Skeletal muscle tissue (tissue), 4 donors: ENCODE data around the gene CLBA1. TPM values are rescaled to one million over a fixed set of nuclear protein-coding genes. Genes with fewer than 3 reads are reported as not detected.
A peak's percentile ranks its signal among the peaks of the same experiment; 100 is the strongest.

Source experiments
- H3K27ac ChIP-seq: one replicate; pipeline ENCODE4 v1.7.0; 2013; ENCODE audit warnings: mild to moderate bottlenecking, low read depth, low read length, inconsistent platforms
- H3K27me3 ChIP-seq, 3 donors: one replicate each; pipeline ENCODE4 v1.7.0; 2013; ENCODE audit warnings: low read length in 3 of 3; ENCODE audit not compliant: control insufficient read depth in 3 of 3, insufficient read depth in 3 of 3
- H3K36me3 ChIP-seq, 3 donors: one replicate each; pipeline ENCODE4 v1.7.0; 2013; ENCODE audit warnings: low read length in 3 of 3; ENCODE audit not compliant: control insufficient read depth in 3 of 3, insufficient read depth in 3 of 3
- H3K4me1 ChIP-seq, 3 donors: one replicate each; pipeline ENCODE4 v1.7.0; 2013; ENCODE audit warnings: low read length in 3 of 3, mild to moderate bottlenecking in 3 of 3; ENCODE audit not compliant: control insufficient read depth in 3 of 3, insufficient read depth in 3 of 3
- H3K4me3 ChIP-seq, 3 donors: one replicate each; pipeline ENCODE4 v1.7.0; 2013; ENCODE audit warnings: low read length in 3 of 3
- H3K9ac ChIP-seq, 3 donors: one replicate each; pipeline ENCODE4 v1.7.0; 2013; ENCODE audit warnings: low read length in 3 of 3, mild to moderate bottlenecking in 3 of 3, moderate library complexity in 2 of 3, low read depth in 1 of 3
- H3K9me3 ChIP-seq, 3 donors: one replicate each; pipeline ENCODE4 v1.7.0; 2013; ENCODE audit warnings: low read length in 3 of 3; ENCODE audit not compliant: control insufficient read depth in 3 of 3
- total RNA-seq: library from RNA; depleted of rRNA; stranded (reverse); fragments of >200 nt; gene quantifications from one replicate; pipeline ENCODE4 v1.2.3, GENCODE V29; 2014
- donor health status: Osteomylitis.

The CLBA1 gene
- total RNA-seq, 1 donor from 2014 or later, result 2.1 TPM

DNA sequence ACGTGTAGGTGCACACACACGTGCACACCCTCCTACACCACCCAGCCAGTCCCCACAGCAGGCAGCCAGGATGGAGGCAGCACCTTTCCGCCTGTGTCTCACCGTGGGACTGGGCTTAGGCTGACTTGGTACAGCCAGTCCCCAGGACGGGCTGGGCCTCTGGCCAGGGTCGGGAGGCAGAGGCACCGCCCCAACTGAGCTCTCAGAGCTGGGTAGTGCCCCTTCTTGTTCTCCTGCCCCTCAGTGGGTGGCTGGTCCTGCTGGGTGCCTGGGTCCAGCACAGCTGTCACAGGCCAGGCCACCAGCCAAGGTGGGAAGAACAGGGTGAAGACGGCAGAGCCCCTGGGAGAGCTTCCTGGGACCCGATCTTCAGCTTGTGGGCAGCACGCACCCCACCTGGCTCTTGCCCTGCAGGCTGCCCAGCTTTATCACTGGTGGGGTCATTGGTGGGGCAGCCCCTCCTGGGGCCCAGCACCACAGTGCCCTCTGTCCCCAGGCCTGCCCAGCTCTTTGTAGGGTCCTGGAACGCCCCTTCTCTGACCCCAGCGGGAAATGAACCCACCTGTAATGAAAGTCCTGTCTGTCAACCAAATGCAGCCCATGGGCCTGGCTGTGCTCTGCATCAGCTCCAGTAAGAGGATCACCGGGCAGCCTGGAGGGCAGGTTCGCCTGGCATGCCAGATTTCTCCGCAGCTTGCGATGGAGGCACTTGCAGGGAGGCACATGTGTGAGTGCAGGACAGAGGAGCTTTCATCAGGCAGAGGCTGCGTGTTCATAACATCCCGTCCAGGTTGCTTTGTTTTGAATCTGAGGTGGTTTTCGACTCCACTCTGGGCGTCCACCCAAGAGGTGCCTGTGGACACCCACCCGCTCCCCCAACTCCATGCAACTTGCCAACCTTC lies 20.6 kb downstream of the CLBA1 start:
- Histone ChIP-seq H3K4me3 (no peak overlapping the region), H3K4me1 (no peaks in the 10 kb centered on the region), H3K27me3 (no peaks in the 10 kb centered on the region), H3K36me3 (peaks cover 4 to 9% (median 5%) of the 10 kb centered on the region in 3 donors), H3K9me3 (no peaks in the 10 kb centered on the region), H3K27ac (no peak overlapping the region), H3K9ac (no peak overlapping the region)

DNA sequence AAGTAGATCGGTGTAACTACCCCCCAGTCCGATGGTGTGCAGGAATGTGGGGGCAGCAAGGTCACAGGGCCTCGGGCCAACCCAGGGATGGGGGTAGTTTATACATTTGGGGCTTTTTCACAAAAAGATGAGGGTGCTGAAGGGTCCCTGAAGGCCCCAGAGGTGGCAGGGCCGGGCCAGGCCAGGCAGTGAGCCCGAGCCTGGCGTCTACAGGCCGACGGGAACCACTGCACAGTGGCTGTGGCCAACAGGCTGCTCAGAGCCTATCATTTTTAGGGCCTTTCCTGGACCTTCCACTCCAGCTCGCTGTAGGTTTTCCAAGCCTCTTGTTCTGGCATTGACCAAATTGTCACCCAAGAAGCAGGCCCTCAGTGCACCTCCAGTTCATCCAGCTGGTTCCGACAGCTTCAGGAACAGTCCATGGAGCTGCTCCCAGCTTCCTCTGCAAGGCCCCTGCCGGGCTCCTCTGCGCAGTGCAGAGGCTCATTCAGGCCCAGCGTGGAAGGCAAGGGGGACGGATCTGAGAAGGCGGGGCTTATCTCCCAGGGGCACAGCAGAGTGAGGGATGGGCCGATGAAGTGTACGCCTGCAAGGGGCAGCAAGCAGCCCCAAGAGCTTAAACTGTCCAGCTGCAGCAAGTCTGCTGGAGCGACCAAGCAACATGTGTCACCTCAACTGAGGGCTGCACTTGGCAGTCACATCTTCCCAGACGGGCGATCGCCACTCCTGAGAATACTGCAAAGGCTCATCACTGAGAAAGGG lies 21.4 kb downstream of the CLBA1 start:
- Histone ChIP-seq H3K27ac (no peak overlapping the region), H3K27me3 (no peaks in the 10 kb centered on the region), H3K9ac (peak overlapping the region in 1 of 3 donors; percentile 25), H3K4me3 (no peak overlapping the region), H3K4me1 (no peaks in the 10 kb centered on the region), H3K36me3 (peaks cover 7 to 9% (median 8%) of the 10 kb centered on the region in 3 donors), H3K9me3 (no peaks in the 10 kb centered on the region)

DNA sequence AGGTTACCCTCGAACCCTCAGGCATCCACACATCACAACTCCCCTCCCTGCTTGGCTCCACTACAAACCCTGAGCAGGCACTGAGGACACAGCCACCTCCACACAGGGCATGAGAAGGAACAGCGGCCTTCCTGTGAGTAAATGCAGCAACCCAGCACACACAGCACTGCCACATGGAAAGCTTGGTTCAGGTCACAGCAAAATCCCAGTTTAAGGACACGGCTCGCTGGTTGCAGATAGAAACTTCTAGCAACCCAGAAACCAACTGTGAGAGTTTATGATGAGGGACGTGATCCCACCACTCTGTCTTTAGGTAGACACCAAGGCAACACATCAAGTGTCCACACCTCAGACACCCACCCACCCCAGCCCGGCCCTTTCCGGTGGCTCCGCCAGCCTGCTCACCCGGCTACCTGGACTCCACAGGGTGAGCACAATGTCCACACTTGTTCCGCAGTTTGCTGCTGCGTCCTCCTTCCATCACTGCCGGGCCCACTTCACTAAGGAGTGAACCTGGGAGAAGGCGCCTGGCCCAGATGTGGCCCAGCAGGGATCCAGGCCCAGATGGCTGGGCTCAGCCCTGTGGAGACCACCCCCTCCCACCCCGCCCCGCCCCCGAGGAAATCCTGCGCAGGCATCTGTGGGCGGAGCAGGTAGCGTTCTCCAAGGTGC lies 22.1 kb downstream of the CLBA1 start:
- no peaks in the 10 kb centered on the region for H3K9me3 ChIP-seq
- H3K36me3 ChIP-seq, result peaks cover 7 to 9% (median 8%) of the 10 kb centered on the region in 3 donors
- H3K4me1 ChIP-seq, result peaks cover 0 to 6% (median 4%) of the 10 kb centered on the region in 3 donors
- H3K27ac ChIP-seq, result no peak overlapping the region
- no peak overlapping the region for H3K4me3 ChIP-seq
- no peaks in the 10 kb centered on the region for H3K27me3 ChIP-seq
- H3K9ac ChIP-seq, result no peak overlapping the region

DNA sequence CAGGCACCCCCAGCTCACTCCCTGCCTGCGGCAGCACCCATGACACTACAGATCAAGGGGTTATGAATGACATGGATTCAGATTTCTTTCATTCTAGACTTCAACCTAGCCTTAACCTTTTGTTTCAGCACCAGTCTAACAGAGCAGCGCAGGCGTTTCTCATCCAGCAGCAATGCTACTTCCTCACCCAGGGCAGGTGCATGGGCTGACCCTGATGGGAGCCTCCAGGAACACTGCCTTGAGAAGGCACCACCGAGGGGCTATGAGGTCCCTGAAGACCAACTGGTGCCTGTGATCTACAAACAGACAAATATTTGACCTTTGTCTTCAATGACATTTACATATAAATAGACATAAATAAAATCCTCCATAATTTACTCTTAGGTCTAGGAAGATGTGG lies 24.5 kb downstream of the CLBA1 start:
- Histone ChIP-seq H3K27me3 (no peaks in the 10 kb centered on the region), H3K9ac (no peak overlapping the region), H3K27ac (no peak overlapping the region), H3K36me3 (peaks cover 7 to 9% (median 8%) of the 10 kb centered on the region in 3 donors), H3K4me3 (no peak overlapping the region), H3K9me3 (no peaks in the 10 kb centered on the region), H3K4me1 (peaks cover 5 to 16% (median 11%) of the 10 kb centered on the region in 3 donors)

DNA sequence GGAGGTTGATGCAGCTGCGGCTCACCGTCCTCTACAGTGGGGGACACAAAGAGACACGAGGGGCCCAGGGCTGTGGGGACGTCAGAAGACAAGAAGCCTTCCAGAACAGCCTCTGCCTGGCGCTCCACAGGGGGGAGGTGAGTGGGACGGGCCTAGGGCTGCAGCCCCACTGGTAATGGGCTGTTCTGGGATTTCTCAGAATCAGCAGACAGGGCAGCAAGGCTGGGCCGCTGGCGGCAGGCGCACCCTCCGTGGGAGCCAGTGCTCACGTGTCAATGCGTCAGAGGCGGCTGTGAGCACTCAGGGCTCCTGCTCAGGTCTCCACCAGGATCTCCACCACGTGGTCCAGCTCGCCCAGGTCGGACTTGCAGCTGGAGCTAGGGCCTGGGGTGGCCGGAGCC lies 25.3 kb downstream of the CLBA1 start:
- no peaks in the 10 kb centered on the region for H3K9me3 ChIP-seq
- no peak overlapping the region for H3K9ac ChIP-seq
- no peak overlapping the region for H3K4me3 ChIP-seq
- peaks cover 5 to 16% (median 11%) of the 10 kb centered on the region in 3 donors for H3K4me1 ChIP-seq
- no peaks in the 10 kb centered on the region for H3K27me3 ChIP-seq
- peaks cover 7 to 9% (median 8%) of the 10 kb centered on the region in 3 donors for H3K36me3 ChIP-seq
- no peak overlapping the region for H3K27ac ChIP-seq

DNA sequence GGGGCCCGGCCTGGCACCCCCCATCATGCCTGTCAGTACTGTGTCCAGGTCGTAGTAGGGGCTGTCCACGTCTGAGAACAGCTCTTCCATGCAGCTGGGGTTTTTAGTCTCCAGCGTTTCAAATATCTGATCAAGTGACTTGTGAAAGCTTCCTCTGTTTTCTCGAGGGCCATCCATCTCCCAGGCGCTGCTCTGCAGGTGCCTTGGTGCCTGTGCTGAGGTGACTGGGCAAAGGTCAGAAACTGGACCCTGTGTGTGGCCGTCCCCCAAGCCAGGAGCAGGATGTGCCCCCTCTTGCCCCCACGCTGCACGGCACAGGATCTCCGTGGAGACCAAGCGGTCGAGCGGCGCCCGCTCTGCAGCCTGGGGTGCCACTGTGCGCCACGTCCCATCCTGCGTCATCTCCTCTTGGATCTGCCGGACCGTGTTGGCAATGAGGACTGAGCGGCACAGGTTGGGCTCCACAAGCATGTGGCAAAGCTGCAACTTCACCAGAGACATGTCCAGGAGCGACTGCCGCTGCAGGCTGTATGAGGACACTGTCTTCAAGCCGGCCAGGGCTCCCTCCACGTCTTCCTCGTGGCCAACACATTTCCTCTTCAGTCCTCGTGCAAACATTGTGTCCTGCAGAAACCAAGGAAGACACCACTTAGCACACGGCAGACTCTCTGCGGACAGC lies 25.9 kb downstream of the CLBA1 start:
- H3K4me1 ChIP-seq, result peaks cover 5 to 16% (median 11%) of the 10 kb centered on the region in 3 donors
- no peaks in the 10 kb centered on the region for H3K27me3 ChIP-seq
- H3K27ac ChIP-seq, result no peak overlapping the region
- peaks cover 7 to 9% (median 8%) of the 10 kb centered on the region in 3 donors for H3K36me3 ChIP-seq
- no peak overlapping the region for H3K4me3 ChIP-seq
- H3K9ac ChIP-seq, result peak overlapping the region in 1 of 3 donors; percentile 3
- no peaks in the 10 kb centered on the region for H3K9me3 ChIP-seq

DNA sequence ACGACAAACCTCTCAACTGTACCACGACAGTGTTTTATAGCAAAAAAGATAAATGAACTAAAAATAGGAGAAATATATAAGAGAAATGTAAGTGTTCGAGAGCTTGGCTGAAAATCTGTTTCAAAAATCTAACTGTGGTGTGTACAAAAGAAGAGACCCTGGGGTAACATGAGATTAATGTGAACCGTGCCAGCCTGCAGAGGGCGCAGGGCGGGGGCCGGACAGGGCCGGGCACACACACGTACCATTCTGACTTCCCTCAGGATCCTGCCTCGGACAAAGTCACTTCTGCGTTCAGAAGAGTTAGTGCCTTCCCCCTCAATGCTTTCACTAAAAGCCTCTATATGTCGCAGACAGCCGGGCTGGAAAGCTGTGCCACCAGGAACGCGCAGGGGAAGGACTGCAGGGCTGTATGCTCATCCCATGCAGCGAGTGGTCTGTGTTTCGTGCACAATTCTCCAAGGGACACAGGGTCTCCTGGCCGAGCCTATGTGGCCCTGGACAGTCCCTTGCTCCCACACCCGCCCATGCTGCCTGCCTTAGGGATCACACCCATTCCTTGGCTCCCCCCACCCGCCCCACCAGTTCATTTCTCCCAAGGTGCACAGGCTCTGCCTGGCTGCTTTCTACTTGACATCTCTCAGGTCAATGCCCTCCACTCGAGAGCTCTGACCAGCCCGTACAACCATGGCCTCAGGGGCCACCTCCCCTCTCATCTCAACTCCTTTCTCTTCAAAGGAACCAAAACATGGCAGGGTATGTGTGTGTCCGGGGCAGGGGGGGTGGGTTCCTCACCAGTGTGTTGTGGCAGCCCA lies 26.8 kb downstream of the CLBA1 start:
- H3K9ac ChIP-seq, result no peak overlapping the region
- peaks cover 5 to 16% (median 11%) of the 10 kb centered on the region in 3 donors for H3K4me1 ChIP-seq
- H3K4me3 ChIP-seq, result no peak overlapping the region
- no peak overlapping the region for H3K27ac ChIP-seq
- H3K27me3 ChIP-seq, result no peaks in the 10 kb centered on the region
- H3K36me3 ChIP-seq, result peaks cover 7 to 9% (median 8%) of the 10 kb centered on the region in 3 donors
- H3K9me3 ChIP-seq, result no peaks in the 10 kb centered on the region

DNA sequence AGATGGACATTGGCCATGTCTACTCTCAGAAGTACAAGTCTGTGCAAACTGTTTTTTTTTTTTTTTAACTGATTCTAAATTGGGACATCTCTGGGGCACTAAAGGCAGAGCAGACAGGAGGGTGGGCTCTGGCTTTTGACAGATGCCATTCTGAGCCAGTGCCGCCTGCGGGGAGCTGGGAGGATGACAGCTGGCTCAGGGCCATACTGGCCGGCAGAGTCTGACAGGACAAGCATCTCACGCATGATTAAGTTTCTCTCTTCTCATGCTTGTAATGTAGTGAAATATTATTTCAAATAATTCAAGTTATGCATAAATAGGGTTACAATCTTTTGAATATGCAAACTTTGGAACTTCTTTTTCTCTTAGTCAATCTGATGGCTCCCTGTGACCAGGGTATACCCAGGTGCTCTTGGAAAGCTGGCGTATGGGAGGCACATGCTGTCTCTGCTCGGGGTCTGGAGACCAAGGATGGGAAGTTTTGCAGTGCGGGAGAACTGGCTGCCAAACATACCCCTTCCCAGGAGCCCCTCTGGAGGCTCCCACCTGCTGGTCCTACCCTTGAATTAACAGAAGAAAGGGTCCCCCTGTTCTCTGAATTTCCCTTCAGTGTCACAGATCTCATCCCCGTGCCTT lies 27.7 kb downstream of the CLBA1 start:
- Histone ChIP-seq H3K27ac (no peak overlapping the region), H3K27me3 (no peaks in the 10 kb centered on the region), H3K4me3 (no peak overlapping the region), H3K4me1 (peaks cover 5 to 16% (median 11%) of the 10 kb centered on the region in 3 donors), H3K9me3 (no peaks in the 10 kb centered on the region), H3K36me3 (peaks cover 5 to 9% (median 8%) of the 10 kb centered on the region in 3 donors), H3K9ac (peak overlapping the region in 1 of 3 donors; percentile 28)
